ENCODE data around the gene FRMPD4. TPM values are rescaled to one million over a fixed set of nuclear protein-coding genes. Genes with fewer than 3 reads are reported as not detected.

FRMPD4 gene
- total and polyA plus RNA-seq, 9 donors, result 0.01 to 0.20 (median 0.05) TPM; not detected in 6

DNA sequence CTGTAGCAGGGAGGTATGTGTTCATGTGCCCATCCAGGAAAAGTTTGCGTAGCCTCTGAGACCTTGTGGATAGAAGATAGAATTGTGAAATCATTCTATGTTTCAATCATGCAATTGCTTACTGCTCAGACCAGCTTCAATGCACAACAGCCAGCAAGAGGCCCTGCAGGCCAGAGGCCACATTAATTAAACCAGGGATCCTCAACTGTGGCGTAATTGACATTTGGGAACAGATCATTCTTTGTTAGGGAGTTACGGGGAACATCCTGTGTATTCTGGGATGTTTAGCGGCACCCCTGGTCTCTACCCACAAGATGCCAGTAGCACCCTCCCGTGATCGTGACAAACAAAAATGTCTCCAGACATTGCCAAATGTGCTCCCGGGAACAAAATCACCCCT is 566.4 kb downstream of the FRMPD4 start:
- H3K4me1 ChIP-seq (ENCODE audit: insufficient read depth), result no peaks in the 10 kb centered on the region
- H3K9me3 ChIP-seq, result no peaks in the 10 kb centered on the region
- intact Hi-C loops (cut with DNase I), result no loop called here
- H3K27ac ChIP-seq, result no peak overlapping the region
- H3K27me3 ChIP-seq, result no peaks in the 10 kb centered on the region
- H3K36me3 ChIP-seq, result no peaks in the 10 kb centered on the region
- TF ChIP-seq EP300 (IDR thresholded peaks at IDR 0.05), result no peak
- TF ChIP-seq, protein P1, sequence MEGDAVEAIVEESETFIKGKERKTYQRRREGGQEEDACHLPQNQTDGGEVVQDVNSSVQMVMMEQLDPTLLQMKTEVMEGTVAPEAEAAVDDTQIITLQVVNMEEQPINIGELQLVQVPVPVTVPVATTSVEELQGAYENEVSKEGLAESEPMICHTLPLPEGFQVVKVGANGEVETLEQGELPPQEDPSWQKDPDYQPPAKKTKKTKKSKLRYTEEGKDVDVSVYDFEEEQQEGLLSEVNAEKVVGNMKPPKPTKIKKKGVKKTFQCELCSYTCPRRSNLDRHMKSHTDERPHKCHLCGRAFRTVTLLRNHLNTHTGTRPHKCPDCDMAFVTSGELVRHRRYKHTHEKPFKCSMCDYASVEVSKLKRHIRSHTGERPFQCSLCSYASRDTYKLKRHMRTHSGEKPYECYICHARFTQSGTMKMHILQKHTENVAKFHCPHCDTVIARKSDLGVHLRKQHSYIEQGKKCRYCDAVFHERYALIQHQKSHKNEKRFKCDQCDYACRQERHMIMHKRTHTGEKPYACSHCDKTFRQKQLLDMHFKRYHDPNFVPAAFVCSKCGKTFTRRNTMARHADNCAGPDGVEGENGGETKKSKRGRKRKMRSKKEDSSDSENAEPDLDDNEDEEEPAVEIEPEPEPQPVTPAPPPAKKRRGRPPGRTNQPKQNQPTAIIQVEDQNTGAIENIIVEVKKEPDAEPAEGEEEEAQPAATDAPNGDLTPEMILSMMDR (IDR thresholded peaks at IDR 0.05), result no peak
- TF ChIP-seq POLR2A (IDR thresholded peaks at IDR 0.05), result no peak
- WGBS, 3 donors, result 80 to 85% (median 83%) methylated on average over 7 of the region's 7 CpGs
- no peak overlapping the region for H3K4me3 ChIP-seq
- DNase-seq, result no peak

- H3K4me1 ChIP-seq (ENCODE audit: insufficient read depth), result no peaks in the 10 kb centered on the region
- no peak for DNase-seq
- no peaks in the 10 kb centered on the region for H3K27me3 ChIP-seq
- TF ChIP-seq EP300 (IDR thresholded peaks at IDR 0.05) (no peak), POLR2A (IDR thresholded peaks at IDR 0.05) (no peak)
- 74 to 92% (median 87%) methylated on average over 9 of the region's 9 CpGs for WGBS, 3 donors
- no peak overlapping the region for H3K4me3 ChIP-seq
- no peaks in the 10 kb centered on the region for H3K9me3 ChIP-seq
- no peaks in the 10 kb centered on the region for H3K36me3 ChIP-seq
- intact Hi-C loops (cut with DNase I), result no loop called here
- H3K27ac ChIP-seq, result no peak overlapping the region
Measured at GRCh38 chrX:12709047-12709446, 570.8 kb downstream of the FRMPD4 start.

GRCh38 chrX:12711435-12712040 is 573.3 kb downstream of the FRMPD4 start:
- Histone ChIP-seq H3K4me3 (no peak overlapping the region), H3K4me1 (ENCODE audit: insufficient read depth) (no peaks in the 10 kb centered on the region), H3K27me3 (no peaks in the 10 kb centered on the region), H3K36me3 (no peaks in the 10 kb centered on the region), H3K27ac (no peak overlapping the region), H3K9me3 (no peaks in the 10 kb centered on the region)
- intact Hi-C loops (cut with DNase I), result no loop called here
- WGBS, 3 donors, result 66 to 68% (median 67%) methylated on average over 4 of the region's 4 CpGs
- no peak for DNase-seq
- TF ChIP-seq POLR2A (IDR thresholded peaks at IDR 0.05) (no peak), EP300 (IDR thresholded peaks at IDR 0.05) (no peak)
- TF ChIP-seq, protein P1 (IDR thresholded peaks at IDR 0.05), result no peak

DNA sequence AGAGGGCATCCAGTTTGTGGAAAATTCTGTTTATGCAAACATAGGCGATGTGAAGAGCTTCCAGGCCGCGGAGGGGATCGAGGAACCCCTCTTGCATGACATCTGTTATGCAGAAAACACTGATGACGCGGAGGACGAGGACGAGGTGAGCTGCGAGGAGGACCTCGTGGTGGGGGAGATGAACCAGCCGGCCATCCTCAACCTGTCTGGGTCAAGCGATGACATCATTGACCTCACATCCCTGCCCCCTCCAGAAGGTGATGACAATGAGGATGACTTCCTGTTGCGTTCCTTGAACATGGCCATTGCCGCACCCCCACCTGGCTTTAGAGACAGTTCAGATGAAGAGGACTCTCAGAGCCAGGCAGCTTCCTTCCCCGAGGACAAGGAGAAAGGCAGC is 578.3 kb downstream of the FRMPD4 start:
- DNase-seq, result no peak

DNA sequence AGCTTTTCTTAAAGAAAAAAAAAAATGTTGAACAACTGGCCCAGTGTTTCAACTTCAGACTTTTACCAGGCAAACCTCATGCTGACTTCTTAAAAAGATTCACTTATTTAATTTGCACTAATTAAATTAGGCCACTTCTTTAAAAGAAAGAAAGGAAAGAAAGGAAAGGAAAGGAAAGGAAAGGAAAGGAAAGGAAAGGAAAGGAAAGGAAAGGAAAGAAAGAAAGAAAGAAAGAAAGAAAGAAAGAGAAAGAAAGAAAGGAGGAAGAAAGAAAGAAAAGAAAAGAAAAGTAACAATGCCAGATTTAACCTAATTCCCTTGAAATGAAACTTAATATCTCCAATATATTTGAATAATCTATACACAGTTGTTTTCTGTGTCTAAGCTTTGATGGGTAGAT is 581.6 kb downstream of the FRMPD4 start:
- H3K4me3 ChIP-seq, result no peak overlapping the region
- TF ChIP-seq POLR2A (IDR thresholded peaks at IDR 0.05), result no peak
- TF ChIP-seq, protein P1 (IDR thresholded peaks at IDR 0.05), result no peak
- no peak for TF ChIP-seq EP300 (IDR thresholded peaks at IDR 0.05)
- no peaks in the 10 kb centered on the region for H3K9me3 ChIP-seq
- no peaks in the 10 kb centered on the region for H3K36me3 ChIP-seq
- DNase-seq, result no peak
- no peaks in the 10 kb centered on the region for H3K27me3 ChIP-seq
- intact Hi-C loops (cut with DNase I), result no loop called here
- H3K4me1 ChIP-seq (ENCODE audit: insufficient read depth), result no peaks in the 10 kb centered on the region
- H3K27ac ChIP-seq, result no peak overlapping the region

More for the DNA sequence above, 578.3 kb downstream of the FRMPD4 start:
- Histone ChIP-seq H3K36me3 (no peaks in the 10 kb centered on the region), H3K27ac (no peak overlapping the region), H3K9me3 (no peaks in the 10 kb centered on the region), H3K4me1 (ENCODE audit: insufficient read depth) (no peaks in the 10 kb centered on the region), H3K27me3 (no peaks in the 10 kb centered on the region), H3K4me3 (no peak overlapping the region)
- TF ChIP-seq, protein P1 (IDR thresholded peaks at IDR 0.05), result no peak
- TF ChIP-seq EP300 (IDR thresholded peaks at IDR 0.05), result no peak
- no peak for TF ChIP-seq POLR2A (IDR thresholded peaks at IDR 0.05)
- intact Hi-C loops (cut with DNase I), result no loop called here
- 89 to 93% (median 92%) methylated on average over 15 of the region's 15 CpGs for WGBS, 3 donors
